Stimulated activated naive CD4-positive, alpha-beta T cell (primary cell): ENCODE results near the gene PDCD6IP.
A peak's percentile ranks its signal among the peaks of the same experiment; 100 is the strongest.

Experiments used
- DNase-seq, 6 experiments: peaks; one replicate each; lab custom pipeline; 2025; lab: John Stamatoyannopoulos, UW

PDCD6IP gene

GRCh38 chr3:33897306-33897705 lies 98.9 kb downstream of the PDCD6IP start:
- no peak for DNase-seq

- no peak for DNase-seq
These were observed 100.5 kb downstream of the PDCD6IP start for GRCh38 chr3:33898901-33899300.

GRCh38 chr3:33900440-33900808 lies 102.0 kb downstream of the PDCD6IP start:
- no peak for DNase-seq

- DNase-seq, result no peak
These were observed 102.5 kb downstream of the PDCD6IP start for GRCh38 chr3:33900809-33901505.

GRCh38 chr3:33901862-33902563 lies 103.6 kb downstream of the PDCD6IP start:
- no peak for DNase-seq

GRCh38 chr3:33904730-33905129 lies 106.3 kb downstream of the PDCD6IP start:
- no peak for DNase-seq

GRCh38 chr3:33908250-33908851 lies 109.9 kb downstream of the PDCD6IP start:
- no peak for DNase-seq

GRCh38 chr3:33909547-33909946 lies 111.1 kb downstream of the PDCD6IP start:
- DNase-seq, result no peak

GRCh38 chr3:33910031-33910430 lies 111.6 kb downstream of the PDCD6IP start:
- no peak for DNase-seq

GRCh38 chr3:33911525-33912322 lies 113.3 kb downstream of the PDCD6IP start:
- DNase-seq, result no peak

- DNase-seq, result no peak
These were observed 115.8 kb downstream of the PDCD6IP start for GRCh38 chr3:33914212-33914611.

- no peak for DNase-seq
These were observed 116.4 kb downstream of the PDCD6IP start for GRCh38 chr3:33914731-33915379.

GRCh38 chr3:33915796-33916546 lies 117.5 kb downstream of the PDCD6IP start:
- peak in 2 of 6 experiments; percentile 16 to 19 for DNase-seq

- DNase-seq, result no peak
These were observed 119.8 kb downstream of the PDCD6IP start for GRCh38 chr3:33918126-33918756.
